AG08395 (cell line): ENCODE measurements around the gene TSPYL6.
"Not testable (repeated sequence)": the region's sequence is repeated elsewhere in the genome, so short reads cannot be mapped to it uniquely, and the experiment has no call there.

Experiments used
- DNase-seq: peaks from one replicate; pipeline ENCODE4 v3.0.0; 2012; ENCODE audit warnings: mixed read lengths, low spot score

Gene TSPYL6

DNA sequence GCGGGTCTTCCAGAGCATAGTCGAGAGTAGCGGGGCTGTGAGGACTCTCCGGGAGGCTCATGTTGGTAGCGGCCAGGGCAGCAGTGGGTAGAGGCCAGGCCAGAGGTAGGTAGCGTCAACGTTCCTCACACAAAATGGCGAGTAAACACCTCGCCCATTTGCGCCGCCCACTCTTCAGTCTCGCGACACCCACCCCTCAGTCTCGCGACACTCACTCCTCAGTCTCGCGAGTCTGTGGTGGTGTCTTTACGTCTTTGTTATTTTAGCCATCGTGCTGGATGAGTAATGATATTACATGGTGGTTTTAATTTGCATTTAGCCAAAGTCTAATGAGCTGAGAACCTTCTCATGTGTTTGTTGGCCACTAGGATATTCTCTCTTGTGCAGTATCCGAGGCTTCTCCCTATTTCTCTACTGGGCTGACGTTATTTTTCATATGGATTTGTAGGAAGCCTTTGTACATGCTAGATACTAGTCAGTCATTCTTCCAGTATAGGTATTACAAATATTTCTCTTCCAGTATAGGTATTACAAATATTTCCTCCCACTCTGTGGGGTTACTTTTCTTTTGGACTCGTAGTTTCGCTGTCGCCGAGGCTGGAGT lies at the start of gene TSPYL6:
Gene TSPYL6 (minus strand): TSS at position 139 of the 604 bp plus-strand sequence. CDS start 78 bp downstream, at position 61.
- no peak for DNase-seq

- no peak for DNase-seq
Observed at GRCh38 chr2:54303631-54304030, 47.6 kb upstream of the TSPYL6 start.

- DNase-seq: no peak
Observed at GRCh38 chr2:54298514-54298913, 42.5 kb upstream of the TSPYL6 start.

- no peak for DNase-seq
Observed at GRCh38 chr2:54295911-54296310, 39.9 kb upstream of the TSPYL6 start.

- not testable (repeated sequence) for DNase-seq
Observed at GRCh38 chr2:54294665-54295064, 38.6 kb upstream of the TSPYL6 start.

- no peak for DNase-seq
Observed at GRCh38 chr2:54290356-54291025, 34.5 kb upstream of the TSPYL6 start.

DNA sequence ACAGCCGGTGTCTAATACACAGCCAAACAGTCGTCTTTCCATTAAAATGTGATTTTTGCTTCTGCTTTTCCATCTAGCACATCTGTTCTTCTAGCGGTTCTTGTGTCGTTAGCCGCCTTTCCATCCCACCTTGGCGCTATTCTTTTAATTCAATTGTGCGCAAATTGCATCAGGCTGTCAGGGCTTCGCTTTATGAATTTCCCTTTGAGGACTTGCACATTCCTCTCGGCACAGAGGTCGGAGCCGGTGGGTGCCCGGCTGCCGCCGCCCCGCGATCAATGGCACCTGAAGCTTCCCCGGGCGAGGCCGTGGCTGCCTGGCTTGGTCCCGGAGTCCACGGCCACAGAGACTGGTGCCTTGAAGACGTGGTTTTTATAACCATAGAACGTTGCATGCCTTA lies 33.9 kb upstream of the TSPYL6 start:
- no peak for DNase-seq

DNA sequence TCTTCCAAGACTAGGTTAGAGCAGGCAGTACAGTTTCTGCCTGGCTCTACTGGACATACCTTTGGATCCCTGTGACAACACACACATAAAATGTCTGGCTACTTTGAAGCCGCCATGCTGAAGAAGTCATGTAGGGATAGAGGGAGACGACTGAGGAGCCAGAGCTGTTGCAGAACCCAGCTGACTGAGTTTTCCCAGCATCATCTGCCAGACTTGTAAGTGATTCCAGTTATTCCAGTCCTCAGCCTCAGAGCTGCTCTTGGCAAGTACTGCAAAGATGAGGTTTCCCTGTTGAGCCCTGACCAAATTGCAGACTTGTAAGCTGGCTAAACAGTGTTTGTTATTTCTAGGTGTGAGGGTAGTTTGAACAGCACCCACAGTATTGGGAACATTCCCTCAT lies 31.5 kb upstream of the TSPYL6 start:
- DNase-seq: no peak

- no peak for DNase-seq
Observed at GRCh38 chr2:54285451-54285850, 29.4 kb upstream of the TSPYL6 start.

DNA sequence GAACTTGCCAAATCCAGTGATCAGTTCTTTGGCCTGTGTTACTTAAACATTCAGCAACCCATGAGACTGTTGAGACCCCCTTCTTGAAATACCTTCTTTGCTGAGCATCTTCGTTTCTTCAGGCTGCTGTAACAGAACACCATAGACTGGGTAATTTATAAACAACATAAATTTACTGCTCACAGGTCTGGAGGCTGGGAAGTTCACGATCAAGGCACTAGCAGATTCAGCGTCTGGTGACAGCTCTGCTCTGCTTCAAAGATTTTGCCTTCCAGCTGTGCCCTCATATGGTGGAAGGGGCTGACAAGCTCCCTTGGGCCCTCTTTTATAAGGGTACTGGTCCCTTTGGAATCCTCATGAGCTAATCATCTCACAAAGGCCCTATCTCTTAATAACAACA lies 28.8 kb upstream of the TSPYL6 start:
- no peak for DNase-seq

GRCh38 chr2:54279385-54279784 lies 23.4 kb upstream of the TSPYL6 start:
- DNase-seq: no peak

DNA sequence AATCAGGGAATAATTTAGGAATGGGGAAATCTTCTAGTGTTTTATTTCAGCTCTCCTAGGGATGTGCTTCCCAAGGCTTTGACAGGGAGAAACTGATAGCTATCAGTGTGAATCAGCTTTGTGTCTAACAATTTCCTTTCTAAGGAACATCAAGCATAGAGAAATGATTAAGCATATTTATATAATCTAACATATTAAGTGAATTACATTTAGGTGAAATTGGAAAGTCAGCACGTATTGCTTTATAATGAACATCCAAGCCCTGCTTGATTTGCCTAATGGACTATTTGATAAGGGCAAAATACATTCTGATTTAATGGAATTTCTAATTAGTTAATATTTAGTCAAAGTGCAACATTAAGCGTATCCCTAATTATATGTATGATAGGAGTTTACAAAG lies 19.5 kb upstream of the TSPYL6 start:
- no peak for DNase-seq

- DNase-seq: no peak
Observed at GRCh38 chr2:54274781-54275242, 18.8 kb upstream of the TSPYL6 start.

DNA sequence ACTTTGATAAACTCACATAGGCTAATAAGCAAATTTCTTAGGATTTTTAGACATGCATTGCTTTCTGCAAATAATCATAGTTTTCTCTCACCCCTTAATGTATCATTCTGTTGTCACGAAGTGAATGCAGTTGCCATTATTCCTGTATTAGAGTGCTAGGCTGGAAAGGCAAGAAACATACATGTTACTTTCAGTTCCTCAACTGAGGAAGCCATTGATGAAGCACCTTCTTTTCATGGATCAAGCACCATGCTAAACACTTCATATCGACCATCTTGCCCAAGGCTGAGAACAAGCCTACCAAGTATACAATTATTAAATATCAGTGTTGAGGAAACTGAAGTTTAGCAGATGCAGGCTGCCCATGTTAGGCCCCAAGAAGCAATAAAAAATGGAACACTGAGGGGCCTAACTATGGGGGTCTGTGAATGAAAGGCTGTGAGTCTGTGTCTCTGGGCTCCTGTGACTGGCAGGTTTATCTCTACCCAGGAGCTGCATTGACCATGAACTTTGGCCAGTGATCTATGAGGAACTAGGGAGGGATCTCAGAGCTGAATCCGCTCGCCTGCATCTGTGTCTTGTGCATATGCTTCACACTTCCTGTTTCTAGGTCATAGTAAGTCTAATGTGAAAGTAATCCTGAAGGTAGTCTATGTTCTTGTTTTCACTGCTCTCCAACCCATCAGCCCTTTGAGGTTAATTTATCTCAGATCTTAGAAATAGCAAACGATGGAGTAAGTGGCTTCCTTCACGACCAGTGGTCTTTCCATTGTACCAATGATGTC lies 16.0 kb upstream of the TSPYL6 start:
- no peak for DNase-seq

DNA sequence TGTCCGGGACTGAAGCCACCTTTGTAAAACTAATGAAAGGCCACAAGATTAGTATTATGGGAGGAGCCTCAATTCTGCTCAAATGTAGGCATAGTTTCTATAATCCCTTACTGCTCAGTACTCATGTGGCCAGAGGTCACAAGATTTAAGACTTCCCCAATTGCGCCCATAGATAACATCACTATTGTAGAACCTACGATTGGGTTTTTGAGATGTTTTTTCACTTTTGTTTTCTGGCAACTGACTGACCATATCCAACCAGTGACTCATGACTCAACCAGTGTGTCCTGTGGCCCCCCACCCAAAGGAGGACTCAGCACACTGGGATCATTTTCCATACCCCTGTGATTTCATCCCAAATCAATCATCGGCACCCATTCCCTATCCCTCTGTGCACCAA lies 15.2 kb upstream of the TSPYL6 start:
- no peak for DNase-seq

GRCh38 chr2:54267577-54267976 lies 11.5 kb upstream of the TSPYL6 start:
- DNase-seq: no peak

GRCh38 chr2:54265081-54265480 lies 9.1 kb upstream of the TSPYL6 start:
- not testable (repeated sequence) for DNase-seq

DNA sequence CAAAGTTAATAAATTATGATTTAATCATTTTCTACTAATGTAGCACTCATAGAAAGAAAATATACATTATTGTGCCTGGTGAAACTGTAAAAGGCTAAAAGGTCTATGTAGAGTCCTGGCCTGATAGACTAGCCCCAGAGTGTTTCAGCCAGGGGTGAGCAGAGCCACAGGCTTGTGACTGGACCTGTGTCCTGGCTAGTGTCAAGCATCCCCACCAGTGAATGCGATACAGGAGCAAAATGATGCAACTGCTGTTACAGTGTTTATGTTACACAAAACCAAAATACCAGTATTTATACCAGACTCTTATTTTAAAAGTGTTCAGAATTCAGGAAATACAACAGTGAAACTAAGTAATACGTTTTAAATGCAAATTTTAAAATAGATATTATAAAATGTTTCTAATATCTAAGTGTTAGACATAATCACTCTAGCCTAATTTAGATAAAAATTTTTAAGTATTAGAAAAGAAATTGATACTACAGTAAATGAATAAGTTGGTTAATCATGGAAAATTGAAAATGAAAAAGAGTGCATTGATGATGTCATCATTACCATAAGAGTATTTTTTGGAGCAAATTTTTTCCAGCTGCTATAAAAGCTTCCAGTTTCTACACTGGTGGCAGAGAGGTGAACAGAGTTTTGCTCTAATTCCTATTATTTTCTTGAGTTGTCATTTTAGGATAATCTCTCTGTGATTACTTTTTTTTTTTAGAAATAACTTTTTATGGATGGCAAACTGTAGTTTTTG lies 6.2 kb upstream of the TSPYL6 start:
- no peak for DNase-seq

DNA sequence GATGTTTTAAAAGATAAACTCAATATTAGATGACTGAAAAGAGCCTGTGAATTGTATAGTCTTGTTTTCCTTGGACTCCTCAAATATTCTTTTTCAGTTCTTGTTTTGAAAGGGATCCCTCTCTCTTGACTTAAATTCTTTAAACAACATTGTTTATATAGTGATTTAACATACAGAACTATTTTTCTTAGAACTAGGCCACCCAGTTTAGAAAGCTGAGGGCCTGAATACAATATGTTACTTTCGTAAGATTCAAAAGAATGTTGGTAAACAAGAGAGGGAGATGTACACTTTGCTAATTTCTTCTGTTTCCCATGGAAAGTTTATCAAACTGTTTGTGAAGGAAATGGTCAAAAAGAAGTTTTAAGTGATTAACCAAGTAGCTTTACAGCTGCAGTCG lies 5.5 kb upstream of the TSPYL6 start:
- no peak for DNase-seq

DNA sequence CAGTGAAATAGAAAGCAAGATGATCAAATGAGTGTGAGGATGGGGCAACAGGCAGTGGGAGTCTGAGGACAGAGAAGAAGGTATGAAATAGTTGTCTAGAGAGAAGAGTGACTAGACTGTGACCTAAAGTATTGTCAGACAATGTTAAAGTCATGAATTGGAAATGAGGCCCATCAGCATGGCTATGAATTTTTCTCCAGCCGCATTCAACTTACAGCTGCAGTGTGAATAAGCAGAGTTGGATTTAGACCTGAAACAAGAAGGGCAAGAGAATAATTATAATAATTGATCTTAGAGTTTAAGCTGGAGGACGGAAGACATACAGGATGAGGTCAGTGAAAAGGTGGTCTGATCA lies 4.2 kb upstream of the TSPYL6 start:
- DNase-seq: no peak

DNA sequence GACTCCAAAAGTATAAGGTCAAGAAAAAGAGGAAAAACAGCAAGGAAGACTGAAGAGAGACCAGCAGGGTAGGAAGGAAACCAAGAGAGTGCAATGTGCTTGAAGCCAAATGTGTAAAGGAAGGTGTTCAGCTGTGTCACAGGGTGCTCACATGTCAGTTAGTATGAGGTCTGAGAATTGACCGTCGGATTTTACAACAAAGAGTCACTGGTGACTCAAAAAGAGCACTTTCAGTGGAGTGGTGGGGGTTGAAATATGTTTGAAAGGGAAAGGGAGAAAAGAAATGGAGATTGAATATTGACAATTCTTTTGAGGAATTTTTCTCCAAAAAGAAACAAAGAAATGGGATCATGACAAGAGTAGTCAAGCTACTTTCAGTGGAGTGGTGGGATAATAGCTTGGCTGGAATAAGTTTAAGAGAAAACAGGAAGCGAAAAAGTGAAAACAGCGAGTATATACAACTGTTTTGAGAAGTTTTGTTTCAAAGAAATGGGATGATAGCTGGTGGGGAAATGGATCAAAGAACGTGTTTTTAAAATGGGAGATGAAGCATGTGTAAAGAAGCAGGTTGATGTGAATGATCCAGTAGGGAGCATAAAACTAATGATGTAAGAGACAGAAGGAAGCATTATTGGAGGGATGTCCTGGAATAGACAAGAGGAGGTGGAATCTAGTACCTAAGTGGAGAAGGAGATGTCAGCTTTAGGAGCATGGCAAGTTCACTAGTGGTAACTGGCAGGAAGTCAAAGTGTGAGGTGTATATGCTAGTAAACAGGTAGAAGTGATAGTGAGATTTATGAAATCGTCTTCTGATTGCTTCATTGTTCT lies 3.6 kb upstream of the TSPYL6 start:
- DNase-seq: no peak

DNA sequence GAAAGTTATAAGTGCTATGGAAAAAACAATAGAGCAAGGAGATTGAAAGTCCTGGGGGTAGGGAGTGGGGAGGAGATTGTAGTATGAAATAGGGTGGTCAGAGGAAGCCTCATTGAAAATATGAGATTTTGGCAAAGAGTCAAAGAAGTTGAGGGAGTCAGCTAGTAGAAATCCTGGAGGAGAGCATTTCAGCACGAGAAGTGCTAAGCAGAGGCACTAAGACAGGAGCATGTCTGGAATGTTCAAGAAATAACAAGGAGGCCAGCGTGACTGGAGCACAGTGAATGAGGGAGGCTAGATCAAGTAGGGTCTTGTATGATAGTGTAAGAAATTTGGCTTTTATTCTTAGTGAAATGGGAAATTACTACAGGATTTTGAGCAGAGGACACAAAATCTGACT lies 2.1 kb upstream of the TSPYL6 start:
- DNase-seq: no peak
